Measurements from ENCODE around the gene PAIP2.
"Not testable (repeated sequence)": the region's sequence is repeated elsewhere in the genome, so short reads cannot be mapped to it uniquely, and the experiment has no call there.

PAIP2 gene

DNA sequence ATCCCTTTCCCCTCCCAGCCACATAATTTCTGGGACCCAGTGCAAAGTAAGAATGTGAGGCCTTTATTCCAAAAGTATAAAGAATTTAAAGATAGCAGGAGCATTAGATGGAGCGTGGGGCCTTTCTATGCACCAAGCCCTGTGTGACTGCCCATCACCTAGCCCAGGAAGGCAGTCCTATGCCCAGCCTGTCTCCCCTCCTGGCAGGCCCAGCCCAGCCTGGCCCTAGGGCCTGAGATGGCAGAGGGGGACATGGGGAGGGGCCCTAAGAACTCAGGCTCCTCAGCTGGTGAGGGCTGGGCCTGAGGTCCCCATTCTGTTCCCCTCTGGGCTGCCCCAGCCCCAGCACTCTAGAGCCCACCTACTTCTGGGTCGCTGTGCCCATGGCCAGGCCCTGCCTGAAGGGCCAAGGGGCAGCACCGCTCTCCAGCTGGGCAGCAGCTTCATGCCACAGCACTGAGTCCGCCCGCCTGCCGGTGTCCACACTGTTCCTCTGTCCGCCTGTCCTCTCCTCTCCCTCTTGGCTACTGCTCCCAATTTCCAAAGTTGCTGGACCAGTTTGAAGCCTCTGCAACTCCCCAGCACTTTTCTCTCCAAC is 42.4 kb downstream of the PAIP2 start:
- Mint-ChIP-seq H3K36me3 (ENCODE audit: low read depth) (no peaks in the 10 kb centered on the region), H3K4me3 (no peak overlapping the region), H3K9me3 (no peaks in the 10 kb centered on the region), H3K4me1 (peaks cover 12% of the 10 kb centered on the region), H3K27ac (peak overlapping the region; percentile 86 to 94 (median 88)), H3K27me3 (ENCODE audit: low read depth) (no peaks in the 10 kb centered on the region)
- TF ChIP-seq, protein P1, sequence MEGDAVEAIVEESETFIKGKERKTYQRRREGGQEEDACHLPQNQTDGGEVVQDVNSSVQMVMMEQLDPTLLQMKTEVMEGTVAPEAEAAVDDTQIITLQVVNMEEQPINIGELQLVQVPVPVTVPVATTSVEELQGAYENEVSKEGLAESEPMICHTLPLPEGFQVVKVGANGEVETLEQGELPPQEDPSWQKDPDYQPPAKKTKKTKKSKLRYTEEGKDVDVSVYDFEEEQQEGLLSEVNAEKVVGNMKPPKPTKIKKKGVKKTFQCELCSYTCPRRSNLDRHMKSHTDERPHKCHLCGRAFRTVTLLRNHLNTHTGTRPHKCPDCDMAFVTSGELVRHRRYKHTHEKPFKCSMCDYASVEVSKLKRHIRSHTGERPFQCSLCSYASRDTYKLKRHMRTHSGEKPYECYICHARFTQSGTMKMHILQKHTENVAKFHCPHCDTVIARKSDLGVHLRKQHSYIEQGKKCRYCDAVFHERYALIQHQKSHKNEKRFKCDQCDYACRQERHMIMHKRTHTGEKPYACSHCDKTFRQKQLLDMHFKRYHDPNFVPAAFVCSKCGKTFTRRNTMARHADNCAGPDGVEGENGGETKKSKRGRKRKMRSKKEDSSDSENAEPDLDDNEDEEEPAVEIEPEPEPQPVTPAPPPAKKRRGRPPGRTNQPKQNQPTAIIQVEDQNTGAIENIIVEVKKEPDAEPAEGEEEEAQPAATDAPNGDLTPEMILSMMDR (IDR thresholded peaks at IDR 0.05; ENCODE audit: unreplicated experiment in 3 of 3) = no peak

DNA sequence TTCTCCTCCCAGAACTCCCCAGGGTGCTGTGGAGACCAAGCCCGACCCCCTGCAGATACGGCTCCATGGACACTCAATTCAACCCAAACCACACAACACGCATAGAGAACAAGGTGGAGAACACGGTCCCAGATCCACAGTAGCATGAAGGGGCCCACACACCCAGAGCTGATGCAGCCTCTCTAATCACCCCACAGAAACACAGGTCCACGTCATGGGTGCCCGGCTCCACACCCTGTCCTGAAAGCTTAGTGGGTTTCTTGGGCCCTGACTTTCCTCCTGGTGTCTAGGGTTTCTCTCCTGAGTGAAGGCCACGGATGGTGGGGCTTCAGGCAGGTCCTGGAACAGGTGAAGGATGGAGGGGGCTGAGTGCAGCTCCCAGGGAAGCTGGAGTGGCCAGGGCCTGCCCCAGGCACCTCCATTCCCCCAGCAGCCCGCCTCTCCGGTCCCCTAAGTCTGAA is 43.0 kb downstream of the PAIP2 start:
- TF ChIP-seq, protein P1 (IDR thresholded peaks at IDR 0.05; ENCODE audit: unreplicated experiment in 3 of 3) = no peak
- H3K27me3 Mint-ChIP-seq (ENCODE audit: low read depth) = no peaks in the 10 kb centered on the region
- H3K27ac Mint-ChIP-seq = peak overlapping the region in 2 of 3 experiments; percentile 3 to 63
- H3K4me1 Mint-ChIP-seq = peaks cover 12% of the 10 kb centered on the region
- H3K4me3 Mint-ChIP-seq = no peak overlapping the region
- no peaks in the 10 kb centered on the region for H3K36me3 Mint-ChIP-seq (ENCODE audit: low read depth)
- H3K9me3 Mint-ChIP-seq = no peaks in the 10 kb centered on the region

DNA sequence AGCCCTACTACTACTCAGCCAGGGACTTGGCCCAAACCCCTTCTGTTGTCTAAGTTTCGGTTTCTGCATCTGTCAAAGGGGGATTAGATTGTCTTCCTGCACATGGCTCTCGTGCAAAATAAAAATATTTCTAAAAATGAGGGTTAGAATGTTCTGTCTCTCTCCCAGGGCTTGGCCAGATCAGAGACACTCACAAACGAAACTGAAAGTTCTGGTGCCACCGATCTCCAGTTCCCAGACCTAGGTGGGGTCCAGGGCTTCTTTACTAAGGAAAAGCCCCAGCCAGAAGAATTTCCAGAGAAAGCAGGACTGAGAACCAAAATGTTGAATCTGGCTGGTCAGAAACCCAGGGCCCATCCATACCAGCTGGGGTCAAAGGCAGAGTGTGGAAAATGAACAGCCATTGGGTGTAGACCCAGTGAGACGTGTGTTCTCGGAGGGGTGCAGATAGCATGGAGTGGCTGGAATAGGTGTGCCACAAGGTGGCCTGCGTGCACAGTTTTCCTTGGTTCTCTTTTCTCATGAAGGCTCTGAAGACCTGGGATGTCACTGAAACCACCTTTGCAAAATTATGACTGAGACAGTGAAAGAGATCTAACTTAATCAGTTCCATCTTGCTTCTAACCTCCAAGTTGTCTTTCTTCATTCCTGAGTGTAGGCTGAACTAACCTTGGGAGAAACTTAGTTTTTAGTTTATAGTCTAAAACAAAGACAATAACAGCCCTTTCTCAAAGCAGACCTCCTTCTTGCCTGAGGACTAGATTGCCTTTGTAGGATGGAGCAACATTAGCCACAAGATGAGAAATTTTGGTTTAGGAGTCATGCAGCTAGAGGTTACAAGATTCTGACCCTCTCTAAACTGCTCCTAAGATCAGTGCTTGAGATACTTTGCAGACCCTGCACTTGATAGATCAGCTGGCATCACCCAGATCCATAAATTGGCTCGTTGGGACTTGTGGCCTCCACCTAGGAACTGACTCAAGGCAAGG is 43.7 kb downstream of the PAIP2 start:
- TF ChIP-seq, protein P1 (IDR thresholded peaks at IDR 0.05; ENCODE audit: unreplicated experiment in 3 of 3) = no peak
- Mint-ChIP-seq H3K9me3 (no peaks in the 10 kb centered on the region), H3K4me3 (no peak overlapping the region), H3K27ac (no peak overlapping the region), H3K4me1 (peaks cover 12% of the 10 kb centered on the region), H3K36me3 (ENCODE audit: low read depth) (no peaks in the 10 kb centered on the region), H3K27me3 (ENCODE audit: low read depth) (no peaks in the 10 kb centered on the region)

DNA sequence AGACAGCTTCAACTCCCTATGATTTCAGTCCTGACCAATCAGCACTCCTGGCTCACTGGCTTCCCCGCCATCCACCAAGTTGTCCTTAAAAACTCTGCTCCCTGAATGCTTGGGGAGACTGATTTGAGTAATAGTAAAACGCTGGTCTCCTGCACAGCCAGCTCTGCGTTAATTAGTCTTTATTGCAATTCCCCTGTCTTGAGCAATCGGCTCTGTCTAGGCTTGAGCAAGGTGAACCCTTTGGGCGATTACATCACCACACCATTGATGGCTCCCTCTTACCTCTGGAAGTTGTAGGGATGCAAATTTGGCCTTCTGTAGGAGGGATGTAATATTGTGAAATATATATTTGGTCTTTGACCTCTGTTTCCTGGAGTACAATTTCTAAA is 44.4 kb downstream of the PAIP2 start:
- Mint-ChIP-seq H3K27ac (no peak overlapping the region), H3K9me3 (no peaks in the 10 kb centered on the region), H3K27me3 (ENCODE audit: low read depth) (peaks cover 1% of the 10 kb centered on the region), H3K36me3 (ENCODE audit: low read depth) (no peaks in the 10 kb centered on the region), H3K4me1 (peaks cover 17% of the 10 kb centered on the region), H3K4me3 (no peak overlapping the region)
- TF ChIP-seq, protein P1 (IDR thresholded peaks at IDR 0.05; ENCODE audit: unreplicated experiment in 3 of 3) = no peak

DNA sequence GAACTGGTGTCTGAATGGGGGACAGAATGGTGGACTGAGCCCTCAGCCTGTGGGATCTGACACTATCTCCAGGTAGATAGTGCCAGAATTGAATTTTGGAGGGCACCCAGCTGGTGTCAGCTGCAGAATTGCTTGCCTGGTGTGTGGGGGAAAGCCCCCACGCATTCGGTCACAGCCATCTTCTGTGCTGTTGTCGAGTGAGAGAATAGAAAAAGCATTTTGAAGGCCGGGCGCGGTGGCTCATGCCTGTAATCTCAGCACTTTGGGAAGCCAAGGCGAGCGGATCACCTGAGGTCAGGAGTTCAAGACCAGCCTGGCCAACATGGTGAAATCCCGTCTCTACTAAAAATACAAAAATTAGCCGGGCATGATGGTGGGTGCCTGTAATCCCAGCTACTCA is 45.3 kb downstream of the PAIP2 start:
- H3K4me3 Mint-ChIP-seq; H3K27ac Mint-ChIP-seq; H3K36me3 Mint-ChIP-seq (ENCODE audit: low read depth); H3K9me3 Mint-ChIP-seq: not testable (repeated sequence)
- H3K27me3 Mint-ChIP-seq (ENCODE audit: low read depth) = peaks cover 10% of the 10 kb centered on the region
- H3K4me1 Mint-ChIP-seq = peaks cover 22% of the 10 kb centered on the region

DNA sequence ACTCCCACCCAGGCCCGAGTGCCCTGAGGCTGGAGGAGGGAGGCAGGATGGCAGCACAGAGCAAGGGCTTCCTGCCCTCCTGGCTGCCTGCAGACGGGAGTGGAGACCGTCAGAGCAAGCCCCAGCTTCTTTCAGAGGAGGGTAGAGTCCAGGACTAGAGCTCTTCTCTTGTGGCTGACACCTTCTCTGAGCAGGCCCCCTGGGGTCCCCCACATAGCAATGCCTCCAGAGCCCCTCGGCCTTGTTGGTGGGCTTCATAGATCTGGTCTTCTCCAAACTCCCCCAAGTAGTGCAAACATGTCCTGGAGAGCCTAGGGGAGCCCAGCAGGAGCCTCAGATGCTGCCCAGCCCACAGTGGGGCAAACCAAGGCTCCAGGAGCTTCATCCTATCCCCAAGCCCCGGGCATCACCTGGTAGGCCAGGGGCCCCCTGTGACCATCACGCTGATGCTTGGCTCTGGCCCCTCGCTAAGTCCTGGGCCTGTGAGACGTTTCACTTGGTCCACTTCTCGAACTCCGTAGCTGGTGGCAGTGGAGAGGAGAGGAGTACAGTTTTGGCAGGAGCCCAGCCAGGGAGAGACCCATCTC is 46.0 kb downstream of the PAIP2 start:
- peak overlapping the region in 2 of 3 experiments; percentile 54 to 81 for H3K27ac Mint-ChIP-seq
- peaks cover 22% of the 10 kb centered on the region for H3K4me1 Mint-ChIP-seq
- H3K9me3 Mint-ChIP-seq = no peaks in the 10 kb centered on the region
- H3K27me3 Mint-ChIP-seq (ENCODE audit: low read depth) = peaks cover 12% of the 10 kb centered on the region
- no peak overlapping the region for H3K4me3 Mint-ChIP-seq
- TF ChIP-seq, protein P1 (IDR thresholded peaks at IDR 0.05; ENCODE audit: unreplicated experiment in 3 of 3) = no peak
- no peaks in the 10 kb centered on the region for H3K36me3 Mint-ChIP-seq (ENCODE audit: low read depth)
